Upper lobe of right lung (tissue), 1 donor: ENCODE data around the gene GPRC5C. TPM values are rescaled to one million over a fixed set of nuclear protein-coding genes. Genes with fewer than 3 reads are reported as not detected.

Experiments used
- ATAC-seq: fragments of 200-7000 bp; cut with Tn5 transposase; one replicate; pipeline ENCODE4 v1.9.1; 2020; ENCODE audit warnings: mild to moderate bottlenecking, moderate library complexity
- DNase-seq: peaks from one replicate; pipeline ENCODE4 v3.0.0-alpha.2; 2020
- H3K27ac ChIP-seq: fragments of 200-600 bp; one replicate; pipeline ENCODE4 v1.8.0; 2022
- H3K27me3 ChIP-seq: fragments of 200-600 bp; one replicate; pipeline ENCODE4 v1.8.0; 2022; ENCODE audit warnings: mild to moderate bottlenecking
- H3K36me3 ChIP-seq: fragments of 200-600 bp; one replicate; pipeline ENCODE4 v1.8.0; 2022
- H3K4me1 ChIP-seq: fragments of 200-600 bp; one replicate; pipeline ENCODE4 v1.8.0; 2022
- H3K4me3 ChIP-seq: fragments of 200-600 bp; one replicate; pipeline ENCODE4 v1.8.0; 2022; ENCODE audit warnings: mild to moderate bottlenecking
- H3K9me3 ChIP-seq: fragments of 200-600 bp; one replicate; pipeline ENCODE4 v1.8.0; 2022
- CTCF ChIP-seq: fragments of 200-600 bp; IDR thresholded peaks from one replicate; pipeline ENCODE4 v1.8.0; 2022; ENCODE audit warnings: antibody characterized with exemption
- intact Hi-C: fragments of 100-400 bp; cut with DNase I; formaldehyde crosslinking; loops from one replicate; pipeline ENCODE4 v1.11.0; 2022
- total RNA-seq: library from RNA; stranded (reverse); fragmentation: NEBNext Ultra II Directional; extraction: Animal tissue kit (Norgen Biotek cat#: 25700); gene quantifications from one replicate; pipeline ENCODE4 v1.2.1, GENCODE V29; 2021
- donor health status: DM: no; HTN: yes; CAD: no; lungs with severe emphysema.

Gene GPRC5C
- total RNA-seq, 1 donor from 2014 or later = 48.6 TPM

GRCh38 chr17:74455025-74455545 lies 23.2 kb downstream of the GPRC5C start:
- Histone ChIP-seq H3K36me3 (no peaks in the 10 kb centered on the region), H3K4me1 (peaks cover 31% of the 10 kb centered on the region), H3K27ac (peak overlapping the region; percentile 88), H3K9me3 (no peaks in the 10 kb centered on the region), H3K27me3 (no peaks in the 10 kb centered on the region), H3K4me3 (no peak overlapping the region)
- ATAC-seq (no peak), DNase-seq (no peak)
- no peak for TF ChIP-seq CTCF
- intact Hi-C loops = loop anchor here (5.0 kb wide), 1 partner anchor 78 kb away; no protein-coding TSS in a partner anchor

GRCh38 chr17:74455821-74456220 lies 23.9 kb downstream of the GPRC5C start:
- peaks cover 31% of the 10 kb centered on the region for H3K4me1 ChIP-seq
- no peaks in the 10 kb centered on the region for H3K36me3 ChIP-seq
- H3K4me3 ChIP-seq = no peak overlapping the region
- no peak for TF ChIP-seq CTCF
- DNase-seq (no peak), ATAC-seq (no peak)
- intact Hi-C loops = loop anchor here (5.0 kb wide), 1 partner anchor 79 kb away; no protein-coding TSS in a partner anchor
- no peaks in the 10 kb centered on the region for H3K27me3 ChIP-seq
- no peak overlapping the region for H3K27ac ChIP-seq
- H3K9me3 ChIP-seq = no peaks in the 10 kb centered on the region

- ATAC-seq (peak; percentile 60), DNase-seq (peak; percentile 89)
- peak; percentile 94 for TF ChIP-seq CTCF
- H3K27me3 ChIP-seq = no peaks in the 10 kb centered on the region
- H3K9me3 ChIP-seq = no peaks in the 10 kb centered on the region
- no peak overlapping the region for H3K27ac ChIP-seq
- intact Hi-C loops = loop anchor here (5.0 kb wide), 1 partner anchor 80 kb away; no protein-coding TSS in a partner anchor
- H3K4me3 ChIP-seq = no peak overlapping the region
- no peaks in the 10 kb centered on the region for H3K36me3 ChIP-seq
- peaks cover 32% of the 10 kb centered on the region for H3K4me1 ChIP-seq
Measured at GRCh38 chr17:74457146-74457819, 25.4 kb downstream of the GPRC5C start.

GRCh38 chr17:74457820-74458166 lies 25.9 kb downstream of the GPRC5C start:
- no peaks in the 10 kb centered on the region for H3K36me3 ChIP-seq
- TF ChIP-seq CTCF = no peak
- no peaks in the 10 kb centered on the region for H3K27me3 ChIP-seq
- peaks cover 31% of the 10 kb centered on the region for H3K4me1 ChIP-seq
- no peak overlapping the region for H3K4me3 ChIP-seq
- intact Hi-C loops = loop anchor here (5.0 kb wide), 1 partner anchor 80 kb away; no protein-coding TSS in a partner anchor
- H3K9me3 ChIP-seq = no peaks in the 10 kb centered on the region
- no peak overlapping the region for H3K27ac ChIP-seq
- DNase-seq (no peak), ATAC-seq (no peak)

GRCh38 chr17:74458835-74459234 lies 26.9 kb downstream of the GPRC5C start:
- intact Hi-C loops = loop anchor here (5.0 kb wide), 1 partner anchor 82 kb away; no protein-coding TSS in a partner anchor
- no peaks in the 10 kb centered on the region for H3K36me3 ChIP-seq
- no peak for ATAC-seq
- no peak for TF ChIP-seq CTCF
- no peaks in the 10 kb centered on the region for H3K27me3 ChIP-seq
- H3K4me1 ChIP-seq = peaks cover 21% of the 10 kb centered on the region
- H3K4me3 ChIP-seq = no peak overlapping the region
- H3K9me3 ChIP-seq = no peaks in the 10 kb centered on the region
- H3K27ac ChIP-seq = no peak overlapping the region
- DNase-seq = no peak
